ENCODE data around the gene ATF7IP2. TPM values are rescaled to one million over a fixed set of nuclear protein-coding genes. Genes with fewer than 3 reads are reported as not detected.

ATF7IP2 gene
- total and polyA plus RNA-seq, 2 of the 13 experiments (the other 11 are each of a cell fraction or from before 2014, with no cell fraction given), result 117 to 217 TPM

GRCh38 chr16:10502776-10503175 is 116.9 kb downstream of the ATF7IP2 start:
- H3K79me2 ChIP-seq (ENCODE audit: insufficient read depth, low read length), result no peaks in the 10 kb centered on the region
- no peak overlapping the region for H2AFZ ChIP-seq (ENCODE audit: low read length)
- TF ChIP-seq SIN3A (IDR thresholded peaks at IDR 0.05; ENCODE audit: borderline replicate concordance, low read depth, low read length) (no peak), ZSCAN29 (CRISPR knock-in tag; conservative IDR thresholded peaks at IDR 0.05) (no peak), ZNF75D (CRISPR knock-in tag; IDR thresholded peaks at IDR 0.05; ENCODE audit: borderline replicate concordance) (no peak), ZBTB33 (CRISPR knock-in tag; IDR thresholded peaks at IDR 0.05) (no peak), NBN (conservative IDR thresholded peaks at IDR 0.05) (no peak), ZNF616 (CRISPR knock-in tag; IDR thresholded peaks at IDR 0.05; ENCODE audit: low read depth) (no peak), HNRNPH1 (optimal IDR thresholded peaks at IDR 0.05; ENCODE audit: low read depth, low read length) (no peak), GFI1 (CRISPR knock-in tag; IDR thresholded peaks at IDR 0.05; ENCODE audit: borderline replicate concordance) (no peak), DPF2 (CRISPR knock-in tag; IDR thresholded peaks at IDR 0.05; ENCODE audit: borderline replicate concordance, low read depth) (no peak), AGO2 (optimal IDR thresholded peaks at IDR 0.05; ENCODE audit: low read depth, low read length) (no peak), HIVEP1 (CRISPR knock-in tag; IDR thresholded peaks at IDR 0.05) (no peak), MYNN (CRISPR knock-in tag; IDR thresholded peaks at IDR 0.05; ENCODE audit: low read depth) (no peak), ZNF383 (CRISPR knock-in tag; IDR thresholded peaks at IDR 0.05; ENCODE audit: borderline replicate concordance) (no peak)
- in situ Hi-C loops (cut with HindIII; ENCODE audit: extremely low pct_ligation_motif_present, low pct_unique_long_range_greater_than_20kb) (no loop called here), intact Hi-C loops (cut with micrococcal nuclease; ENCODE audit: unreplicated experiment) (no loop called here)
- 0 out of 5 replicates have a peak, but pooled peaks cover 0 to 3% of the 10 kb centered on the region in 2 experiments for H3K27me3 ChIP-seq (ENCODE audit: control insufficient read depth in 1 of 2, insufficient read depth in 2 of 2, low read length in 2 of 2)
- DNase-seq (ENCODE audit: low spot score), result no peak
- CTCF ChIA-PET (ENCODE audit: low intra/inter-chr PET ratio, low total read pairs), result no interaction called here
- no peaks in the 10 kb centered on the region for H3K36me3 ChIP-seq (replicated peaks in 1 of 2; ENCODE audit: control insufficient read depth in 1 of 2, insufficient read depth in 2 of 2, low read length in 2 of 2)
- peaks cover 12% of the 10 kb centered on the region; the same call in 1 of the 2 replicates for H3K4me1 ChIP-seq (ENCODE audit: insufficient read depth, low read length)
- no peak overlapping the region for H3K27ac ChIP-seq (ENCODE audit: extremely low read length, insufficient read depth, low read length)
- ATAC-seq, result no peak
- no peak overlapping the region for H3K4me3 ChIP-seq (replicated peaks in 1 of 3; ENCODE audit: insufficient read depth in 1 of 3, low read depth in 2 of 3, low read length in 3 of 3)
- 51% methylated on average over 6 of the region's 6 CpGs for WGBS (ENCODE audit: low lambda C conversion rate)
- POLR2A ChIA-PET, result no interaction called here
- H3K9me3 ChIP-seq (ENCODE audit: low read length), result no peaks in the 10 kb centered on the region
- H3K4me2 ChIP-seq (ENCODE audit: low read depth, low read length), result no peak overlapping the region
- H3K9ac ChIP-seq (ENCODE audit: insufficient read depth, low read depth, low read length), result no peak overlapping the region
- H4K20me1 ChIP-seq (ENCODE audit: insufficient read depth, low read length), result no peaks in the 10 kb centered on the region
- no peak for FAIRE-seq
- BruUV-seq (replicated peaks), result no TSS peak
